LNCAP (cell line): ENCODE results near the gene WARS2.

ENCODE experiments used
- CTCF ChIP-seq: fragments of 450-650 bp; IDR thresholded peaks from 2 replicates; pipeline ENCODE4 v1.5.1; 2017; ENCODE audit warnings: mild to moderate bottlenecking

Gene WARS2

GRCh38 chr1:118992237-118992825 lies 148.1 kb downstream of the WARS2 start:
- TF ChIP-seq CTCF, result no peak

DNA sequence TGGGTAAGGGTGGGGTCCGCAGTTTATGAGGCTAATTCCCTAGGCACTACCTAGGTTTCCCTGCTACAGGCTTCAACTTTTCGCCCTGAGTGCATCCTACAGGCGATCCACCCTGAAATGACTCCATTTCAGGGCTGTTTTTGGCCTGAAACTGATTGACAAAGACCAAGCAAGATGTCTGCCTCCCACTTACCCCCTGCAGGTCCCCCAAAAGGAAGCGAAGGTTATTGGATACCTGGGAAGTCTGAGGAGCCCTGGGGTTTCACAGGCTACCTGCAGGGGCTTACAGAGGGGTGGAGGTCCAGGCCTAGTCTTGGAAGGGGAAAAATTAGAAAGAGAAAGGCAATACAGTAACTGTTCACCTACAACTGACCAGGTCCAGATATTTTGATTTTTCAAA lies 149.0 kb downstream of the WARS2 start:
- no peak for TF ChIP-seq CTCF

GRCh38 chr1:118990513-118991152 lies 149.8 kb downstream of the WARS2 start:
- TF ChIP-seq CTCF, result no peak

DNA sequence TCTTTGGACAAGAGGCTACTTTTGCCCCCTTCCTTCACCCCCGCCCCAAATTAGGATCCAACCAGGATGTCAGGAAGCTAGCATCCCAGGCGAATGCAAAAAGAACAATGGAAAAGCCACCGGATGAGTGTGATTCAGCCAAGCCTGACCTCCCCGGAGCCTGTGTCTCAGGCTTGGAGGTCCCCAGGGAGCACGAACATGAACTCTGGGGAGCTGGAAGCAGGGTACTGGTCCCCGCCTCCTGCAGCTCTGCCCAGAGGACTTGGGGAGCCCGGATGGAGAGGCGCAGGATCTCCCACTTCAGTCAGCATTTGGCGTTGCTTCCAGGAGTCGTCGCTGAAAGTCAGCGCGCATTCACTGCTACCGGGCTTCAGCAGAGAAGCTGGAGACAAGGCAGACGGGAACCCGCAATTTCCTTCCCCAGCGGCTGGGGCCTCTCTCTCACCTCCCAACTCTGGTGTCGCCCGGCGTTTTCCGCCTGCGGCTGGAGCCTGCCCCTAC lies 150.5 kb downstream of the WARS2 start:
- TF ChIP-seq CTCF, result no peak

GRCh38 chr1:118989006-118989815 lies 151.2 kb downstream of the WARS2 start:
- TF ChIP-seq CTCF, result no peak

DNA sequence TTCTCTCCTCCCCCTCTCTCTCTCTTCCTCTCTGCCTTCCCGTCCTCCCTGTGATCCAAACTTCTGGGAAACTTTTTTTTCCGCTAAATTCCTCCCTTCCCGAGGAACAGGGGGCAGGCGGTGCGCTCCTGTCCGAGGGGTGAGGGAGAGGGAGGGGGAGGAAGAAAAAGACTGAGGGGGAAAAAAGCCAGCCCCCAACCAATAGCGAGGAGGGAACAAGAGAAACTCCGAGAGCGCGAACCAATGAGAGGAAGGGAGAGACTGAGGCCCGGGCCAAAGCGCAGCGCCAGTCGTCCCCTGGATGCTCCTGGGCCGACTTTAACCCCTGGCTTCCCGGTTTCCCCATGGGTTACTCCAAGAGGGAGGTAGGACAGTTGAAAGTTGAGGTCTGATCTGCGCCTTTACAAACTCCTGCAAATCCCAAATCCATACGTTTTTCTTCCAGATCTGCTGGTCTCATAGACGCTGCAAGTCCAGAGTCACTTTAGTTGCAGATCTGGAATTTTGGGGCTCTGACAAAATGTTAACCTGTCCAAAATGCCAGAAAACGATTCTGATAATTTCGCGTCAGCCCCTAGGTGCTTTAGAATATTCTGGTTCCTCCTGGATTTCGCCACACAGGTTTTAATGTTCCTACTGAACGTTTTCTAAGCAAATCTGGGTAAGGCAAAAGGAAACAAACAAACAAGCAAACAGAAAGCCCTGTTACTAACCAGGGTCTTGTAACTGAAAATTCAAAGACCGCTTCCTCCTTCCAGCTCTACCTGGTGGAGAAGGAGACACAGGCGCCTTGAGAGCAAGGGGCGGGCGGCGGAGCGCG lies 152.1 kb downstream of the WARS2 start, which contains the start of gene TBX15:
Gene TBX15 (minus strand): TSS at position 158 of the 820 bp plus-strand sequence. CDS start 548 bp downstream, outside the sequence.
- no peak for TF ChIP-seq CTCF
